ENCODE results near the gene SLC35C1. TPM values are rescaled to one million over a fixed set of nuclear protein-coding genes. Genes with fewer than 3 reads are reported as not detected.

SLC35C1 gene
- total RNA-seq, 1 donor from 2014 or later: 24.7 TPM

DNA sequence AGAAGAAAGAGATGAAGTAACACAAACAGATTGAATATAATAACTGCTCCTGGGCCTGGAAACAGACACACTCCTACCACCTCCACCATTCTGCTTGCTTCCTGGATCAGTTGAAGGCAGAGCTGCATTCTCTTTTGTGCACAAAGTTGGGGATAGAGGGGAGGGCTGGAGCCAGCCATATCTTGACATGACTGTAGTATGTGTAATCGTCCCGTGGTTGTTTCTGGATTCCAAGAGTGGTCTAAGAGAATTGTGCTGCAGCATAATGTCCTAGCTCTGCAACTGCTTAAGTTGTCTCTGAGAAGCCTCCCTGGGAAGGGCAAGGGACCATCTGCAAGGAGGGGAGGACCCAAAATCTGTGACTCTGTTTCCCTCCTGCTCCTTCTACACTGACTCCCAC, 45.5 kb downstream of the SLC35C1 start:
- Histone ChIP-seq H3K36me3 (peaks cover 3% of the 10 kb centered on the region), H3K27me3 (ENCODE audit: low read depth) (no peaks in the 10 kb centered on the region), H3K4me1 (peaks cover 86% of the 10 kb centered on the region), H3K9me3 (no peaks in the 10 kb centered on the region), H3K4me3 (no peak overlapping the region), H3K27ac (no peak overlapping the region)
- intact Hi-C loops (cut with DNase I): no loop called here
- TF ChIP-seq CTCF (IDR thresholded peaks at IDR 0.05): no peak
- no peak for ATAC-seq
- no peak for DNase-seq

DNA sequence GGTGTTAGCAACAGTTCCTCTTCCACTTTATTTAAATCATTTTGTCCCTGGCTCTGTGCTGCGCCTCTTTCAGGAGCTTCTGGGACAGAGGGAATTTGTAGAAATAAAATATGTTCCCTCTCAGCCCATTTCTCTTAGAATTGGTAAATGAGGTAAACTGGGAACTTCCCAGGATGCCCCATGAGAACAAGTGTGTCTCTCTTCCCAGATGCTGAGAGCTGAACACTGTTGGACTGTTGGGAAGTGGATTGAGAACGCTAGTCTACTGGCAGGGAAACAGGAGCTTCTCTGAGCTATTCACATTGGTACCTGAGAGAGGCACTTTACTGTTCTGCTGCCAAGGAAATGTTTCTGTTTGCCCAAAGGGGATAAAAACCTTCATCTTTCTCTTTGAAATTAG, 46.3 kb downstream of the SLC35C1 start:
- H3K27ac ChIP-seq: peak overlapping the region; percentile 38

GRCh38 chr11:45852018-45852711, 47.2 kb downstream of the SLC35C1 start:
- peak overlapping the region; percentile 38 for H3K27ac ChIP-seq
- intact Hi-C loops (cut with DNase I): no loop called here
- H3K36me3 ChIP-seq: peaks cover 20% of the 10 kb centered on the region
- no peaks in the 10 kb centered on the region for H3K27me3 ChIP-seq (ENCODE audit: low read depth)
- DNase-seq: no peak
- H3K9me3 ChIP-seq: no peaks in the 10 kb centered on the region
- H3K4me3 ChIP-seq: no peak overlapping the region
- ATAC-seq: no peak
- H3K4me1 ChIP-seq: peaks cover 92% of the 10 kb centered on the region
- no peak for TF ChIP-seq CTCF (IDR thresholded peaks at IDR 0.05)

More for the DNA sequence above, 46.3 kb downstream of the SLC35C1 start:
- Histone ChIP-seq H3K9me3 (no peaks in the 10 kb centered on the region), H3K36me3 (peaks cover 11% of the 10 kb centered on the region), H3K27me3 (ENCODE audit: low read depth) (no peaks in the 10 kb centered on the region), H3K4me1 (peaks cover 90% of the 10 kb centered on the region), H3K4me3 (no peak overlapping the region)
- ATAC-seq (no peak), DNase-seq (no peak)
- TF ChIP-seq CTCF (IDR thresholded peaks at IDR 0.05): no peak
- intact Hi-C loops (cut with DNase I): no loop called here

DNA sequence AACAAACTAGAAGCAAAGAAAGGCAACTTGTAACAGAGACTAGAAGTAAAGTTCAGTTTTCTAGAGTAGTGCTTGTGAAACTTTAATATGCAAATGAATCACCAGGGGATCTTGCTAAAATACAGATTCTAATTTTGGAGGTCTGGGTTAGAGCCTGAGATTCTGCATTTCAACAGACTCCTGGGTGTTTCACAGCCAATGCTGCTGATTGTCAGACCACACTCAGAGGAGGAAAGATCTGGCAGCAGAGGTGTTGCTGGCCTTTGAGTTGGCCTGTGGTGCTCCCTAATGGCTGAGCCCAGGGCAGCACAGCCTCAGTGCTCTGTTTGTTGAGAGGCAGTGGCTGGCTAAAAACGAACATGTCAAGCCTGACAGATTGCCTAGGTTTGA, 47.8 kb downstream of the SLC35C1 start:
- no peak for ATAC-seq
- peaks cover 98% of the 10 kb centered on the region for H3K4me1 ChIP-seq
- peak overlapping the region; percentile 38 for H3K27ac ChIP-seq
- H3K4me3 ChIP-seq: no peak overlapping the region
- no peak for DNase-seq
- H3K36me3 ChIP-seq: peaks cover 23% of the 10 kb centered on the region
- no peaks in the 10 kb centered on the region for H3K27me3 ChIP-seq (ENCODE audit: low read depth)
- no peak for TF ChIP-seq CTCF (IDR thresholded peaks at IDR 0.05)
- no peaks in the 10 kb centered on the region for H3K9me3 ChIP-seq
- intact Hi-C loops (cut with DNase I): no loop called here

DNA sequence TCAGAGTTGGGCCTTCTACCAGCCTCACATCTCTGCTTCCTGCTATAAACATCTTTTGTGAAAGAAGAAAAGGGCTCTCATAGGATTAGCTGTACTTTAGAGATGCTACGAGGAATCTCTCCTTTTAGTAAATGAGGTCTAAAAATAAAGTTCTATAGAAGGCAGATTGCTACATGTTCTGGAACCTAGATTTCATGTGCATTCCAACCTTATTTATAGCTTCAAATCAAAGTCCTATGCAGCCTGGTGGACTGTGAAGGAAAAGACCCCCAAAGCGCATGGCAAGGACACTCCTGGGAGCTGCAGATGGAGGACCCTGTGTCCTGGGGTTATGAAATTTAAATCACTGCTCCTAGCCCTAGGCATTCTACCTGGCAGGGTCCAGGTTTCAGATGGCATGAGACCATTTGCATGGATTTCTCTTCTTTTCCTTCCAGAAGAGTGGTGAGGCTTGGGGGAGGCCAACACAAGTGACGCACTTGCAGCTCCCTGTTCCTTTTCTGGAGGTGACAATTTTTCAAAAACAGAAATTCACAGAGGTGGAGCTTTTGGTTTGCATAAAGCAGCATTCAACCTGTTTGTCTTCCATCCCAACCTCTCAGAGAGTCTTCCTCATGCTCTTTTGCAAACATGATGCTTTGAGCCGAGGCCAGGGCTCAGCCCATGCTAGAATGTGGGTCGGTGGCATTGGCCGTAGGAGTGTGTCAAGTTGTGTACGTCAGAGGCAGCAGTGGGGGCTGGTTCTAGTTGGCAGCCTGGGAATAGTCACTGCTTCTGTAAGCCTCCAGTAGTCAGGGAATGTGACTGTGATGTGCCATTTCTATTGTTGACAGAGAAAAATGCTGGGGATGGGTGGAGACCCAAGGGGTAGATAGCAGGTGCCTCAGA, 48.6 kb downstream of the SLC35C1 start:
- no peak for TF ChIP-seq CTCF (IDR thresholded peaks at IDR 0.05)
- H3K27me3 ChIP-seq (ENCODE audit: low read depth): no peaks in the 10 kb centered on the region
- peaks cover 100% of the 10 kb centered on the region for H3K4me1 ChIP-seq
- H3K27ac ChIP-seq: peak overlapping the region; percentile 19
- no peaks in the 10 kb centered on the region for H3K9me3 ChIP-seq
- H3K36me3 ChIP-seq: peaks cover 25% of the 10 kb centered on the region
- no peak overlapping the region for H3K4me3 ChIP-seq
- ATAC-seq (no peak), DNase-seq (no peak)
- intact Hi-C loops (cut with DNase I): no loop called here

All from lower lobe of right lung (tissue), 2 donors.